Hepatic stellate cell (primary cell): ENCODE data around the gene M1AP.

Experiments
- DNase-seq: peaks from one replicate; pipeline ENCODE4 v3.0.0; 2011; ENCODE audit warnings: low spot score

Gene M1AP, protein sequence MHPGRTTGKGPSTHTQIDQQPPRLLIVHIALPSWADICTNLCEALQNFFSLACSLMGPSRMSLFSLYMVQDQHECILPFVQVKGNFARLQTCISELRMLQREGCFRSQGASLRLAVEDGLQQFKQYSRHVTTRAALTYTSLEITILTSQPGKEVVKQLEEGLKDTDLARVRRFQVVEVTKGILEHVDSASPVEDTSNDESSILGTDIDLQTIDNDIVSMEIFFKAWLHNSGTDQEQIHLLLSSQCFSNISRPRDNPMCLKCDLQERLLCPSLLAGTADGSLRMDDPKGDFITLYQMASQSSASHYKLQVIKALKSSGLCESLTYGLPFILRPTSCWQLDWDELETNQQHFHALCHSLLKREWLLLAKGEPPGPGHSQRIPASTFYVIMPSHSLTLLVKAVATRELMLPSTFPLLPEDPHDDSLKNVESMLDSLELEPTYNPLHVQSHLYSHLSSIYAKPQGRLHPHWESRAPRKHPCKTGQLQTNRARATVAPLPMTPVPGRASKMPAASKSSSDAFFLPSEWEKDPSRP

DNA sequence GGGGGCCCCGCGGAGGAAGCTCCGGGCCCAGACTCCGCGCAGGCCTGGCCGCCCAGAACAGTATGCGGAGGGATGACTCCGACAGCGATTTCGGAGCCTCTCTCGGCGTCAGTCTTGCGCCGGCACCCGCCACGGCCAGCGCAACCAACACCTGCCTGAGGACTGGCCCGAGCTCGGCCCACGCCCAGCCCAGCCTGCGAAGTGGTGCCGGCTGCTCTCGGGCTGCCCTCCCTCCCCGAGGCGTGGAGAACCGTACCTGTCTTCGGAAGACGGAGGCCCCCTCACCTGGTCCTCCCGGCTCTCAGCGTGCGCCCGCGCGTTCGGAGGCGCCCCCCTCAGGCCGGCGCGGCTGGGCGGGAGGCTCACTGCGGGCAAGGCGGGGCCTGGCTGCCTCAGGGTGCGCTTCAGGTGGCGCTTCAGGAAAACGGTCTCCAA lies at the start of gene M1AP:
M1AP (minus strand) TSS at position 322 of the 435 bp plus-strand sequence. CDS start 8,055 bp downstream, outside the sequence.
- DNase-seq = no peak

DNA sequence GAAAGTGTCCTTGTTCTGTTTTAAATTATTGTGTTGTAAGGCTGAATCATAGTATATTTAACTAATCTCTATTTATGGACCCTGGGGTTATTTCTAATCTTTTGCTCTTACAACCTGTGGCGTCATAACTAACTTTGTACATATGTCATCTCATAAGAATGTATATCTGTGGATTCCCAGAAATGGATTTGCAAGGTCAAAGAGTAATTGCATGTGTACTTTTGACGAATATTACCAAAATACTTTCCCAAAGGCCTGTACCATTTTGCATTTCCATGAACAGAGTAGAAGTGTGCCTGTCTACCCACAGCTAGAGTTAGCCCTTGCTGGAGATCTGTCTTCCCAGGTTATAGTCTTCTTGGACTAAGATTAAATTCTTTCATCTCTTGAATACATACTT lies 48.7 kb upstream of the M1AP start:
- DNase-seq = peak; percentile 30

DNA sequence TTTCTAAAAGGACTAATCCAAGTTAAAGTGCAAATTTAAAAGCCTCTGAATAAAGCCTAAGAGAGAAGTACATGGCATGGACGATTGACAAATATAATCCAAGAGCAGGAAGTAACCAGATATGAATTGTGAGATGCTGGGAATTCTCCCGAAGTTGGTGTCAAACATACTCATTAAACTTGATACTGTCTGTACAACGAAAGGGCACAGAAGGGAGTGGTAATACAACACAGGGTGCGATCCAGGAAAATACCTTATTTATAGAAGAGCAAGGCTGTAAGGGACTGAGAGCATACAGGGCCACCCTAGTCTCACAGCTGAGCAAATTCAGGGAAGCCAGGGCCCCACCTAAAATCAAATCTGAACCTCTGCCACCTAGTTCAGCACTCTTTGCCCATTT lies 47.5 kb upstream of the M1AP start:
- DNase-seq = no peak

DNA sequence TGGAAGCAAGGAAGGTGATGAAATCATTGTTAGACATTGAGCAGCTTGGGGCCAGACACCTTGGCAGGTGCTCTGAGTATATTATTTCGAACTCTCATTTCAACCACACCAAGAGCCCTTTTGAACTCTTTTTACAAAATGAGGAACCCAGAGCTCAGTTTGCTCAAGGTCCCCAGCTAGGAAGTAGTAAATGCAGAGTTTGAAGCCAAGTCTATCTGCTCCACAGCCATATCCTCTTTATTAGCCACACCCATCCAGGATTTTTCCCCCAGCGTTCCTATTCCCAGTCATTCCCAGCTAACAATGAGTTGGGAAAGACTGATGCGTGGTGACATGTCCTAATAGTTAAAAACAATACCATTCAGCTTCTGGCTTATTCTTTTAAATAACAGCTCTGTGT lies 46.2 kb upstream of the M1AP start:
- DNase-seq = no peak

DNA sequence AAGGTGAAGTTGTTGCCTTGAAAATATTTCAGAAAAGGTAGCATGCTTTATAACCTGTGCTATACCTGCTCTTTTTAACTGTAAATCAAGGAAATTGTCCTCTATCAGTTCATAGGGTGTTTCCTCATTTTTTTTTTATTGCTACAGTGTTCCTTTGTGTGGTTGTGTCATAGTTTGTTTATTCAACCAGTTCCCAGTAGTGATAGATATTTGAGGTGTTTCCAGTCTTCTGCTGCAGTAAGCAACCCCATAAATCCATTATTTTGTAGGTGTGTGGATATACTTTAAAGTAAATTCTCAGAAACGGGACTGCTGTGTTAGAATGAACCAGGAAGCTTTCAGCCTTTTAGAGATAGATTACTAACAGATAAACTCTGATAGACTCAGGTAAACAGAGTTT lies 45.5 kb upstream of the M1AP start:
- DNase-seq = no peak

DNA sequence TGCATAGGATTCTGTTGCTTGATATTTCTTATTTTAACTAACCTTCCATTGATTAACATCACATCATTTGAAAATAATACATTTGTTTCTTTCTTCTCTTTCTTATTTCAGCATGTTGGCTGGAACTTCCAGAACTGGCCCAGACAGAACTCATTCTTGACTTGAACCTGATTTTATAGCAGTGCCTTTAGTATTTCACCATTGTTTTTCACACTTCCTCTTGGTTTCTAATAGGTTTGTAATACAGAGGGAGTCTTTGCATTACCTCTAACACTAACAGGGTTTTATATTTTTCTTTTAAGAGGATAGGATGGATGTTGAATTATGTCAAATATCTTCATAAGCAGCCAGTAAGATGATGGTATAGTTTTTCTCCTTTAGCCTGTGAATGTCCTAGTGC lies 45.1 kb upstream of the M1AP start:
- no peak for DNase-seq

DNA sequence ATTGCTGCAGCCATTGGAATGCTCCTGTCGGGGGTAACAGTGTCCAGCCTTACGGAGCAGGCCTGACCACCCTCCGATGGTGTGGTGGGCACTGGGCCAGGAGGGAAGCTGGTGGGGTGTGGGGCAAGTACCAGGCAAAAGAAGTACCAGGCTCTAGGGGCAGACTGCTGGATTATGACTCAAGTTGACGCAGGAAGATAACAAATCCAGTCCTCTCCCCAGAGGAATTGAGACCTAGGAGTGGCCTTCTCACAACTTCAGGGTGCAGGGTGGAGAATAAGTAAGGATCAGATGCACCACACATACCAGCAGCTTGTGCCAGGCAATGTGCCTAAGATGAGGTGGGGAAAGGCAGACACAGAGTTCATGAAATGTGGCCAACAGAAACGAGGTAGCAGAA lies 43.8 kb upstream of the M1AP start:
- DNase-seq = no peak

DNA sequence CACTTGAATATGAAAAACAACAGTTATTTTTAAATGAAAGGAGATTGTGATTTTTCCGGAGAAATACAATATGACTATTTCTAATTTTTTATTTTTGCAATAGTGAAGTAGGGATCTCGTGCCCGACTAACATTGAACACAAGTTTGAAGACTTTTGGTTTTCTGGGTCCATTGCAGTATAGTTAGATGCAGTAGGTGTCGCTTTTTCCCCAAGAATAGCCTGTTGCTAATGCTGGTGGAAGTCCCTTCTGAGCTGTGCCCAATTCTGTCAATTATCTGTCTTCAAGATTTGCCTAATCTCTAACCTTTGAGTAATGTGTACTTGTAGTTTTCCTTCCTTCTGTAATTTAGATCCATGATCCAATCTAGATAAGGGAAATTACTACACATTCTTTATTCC lies 42.4 kb upstream of the M1AP start:
- DNase-seq = peak; percentile 69

DNA sequence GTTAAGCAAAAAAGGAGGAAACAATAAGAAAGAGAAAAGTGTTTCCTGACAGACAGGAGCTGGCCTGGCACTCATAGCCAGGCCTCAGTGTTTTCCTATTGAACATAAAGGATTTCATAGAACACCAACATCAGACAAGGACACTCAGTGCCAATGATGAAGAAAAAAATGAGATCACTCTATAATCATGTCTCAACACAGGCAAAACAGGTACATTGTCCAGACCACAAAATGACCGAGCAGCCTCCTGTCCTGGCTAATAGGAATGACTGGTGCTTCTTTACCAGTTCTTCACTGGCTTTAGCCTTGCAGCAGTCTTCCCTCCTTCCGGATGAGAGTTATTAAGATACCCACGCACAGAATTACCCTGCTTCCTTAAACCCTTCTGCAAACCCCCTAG lies 41.5 kb upstream of the M1AP start:
- no peak for DNase-seq

DNA sequence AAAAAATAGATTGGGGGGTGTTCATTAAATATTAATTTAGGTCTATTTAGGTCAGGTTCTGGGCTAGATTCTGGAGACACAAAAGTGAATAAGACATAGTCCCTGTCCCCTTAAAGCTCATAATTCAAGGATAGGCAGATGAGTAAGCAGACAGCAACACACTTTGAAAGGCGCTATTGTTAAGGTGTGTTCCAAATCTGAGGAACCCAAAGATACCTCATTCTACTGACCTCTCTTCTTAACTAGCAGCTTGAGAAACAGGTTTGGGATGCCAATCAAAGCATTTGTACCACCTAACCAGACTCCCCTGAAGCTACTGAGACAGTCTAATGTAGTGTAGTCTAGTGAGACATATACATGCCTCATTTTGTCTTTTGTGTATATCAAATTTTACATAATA lies 40.8 kb upstream of the M1AP start:
- no peak for DNase-seq

DNA sequence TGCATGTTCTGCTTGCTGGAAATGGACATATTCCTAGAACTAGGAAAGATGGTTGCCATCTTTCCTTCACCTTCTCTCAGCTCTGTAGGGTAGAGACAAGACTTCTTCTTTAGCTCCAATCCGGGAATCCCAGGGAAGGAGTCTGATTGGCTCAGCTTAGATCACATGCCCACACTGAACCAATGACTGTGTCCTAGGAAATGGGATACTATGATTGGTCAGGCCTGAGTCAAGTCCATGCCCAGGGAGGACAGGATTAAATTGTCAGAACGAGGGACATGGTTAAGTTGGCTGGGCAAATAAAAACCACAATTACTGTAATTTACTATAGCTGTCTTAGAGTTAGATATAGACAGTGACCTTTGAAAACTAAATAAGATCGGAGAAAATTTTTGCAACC lies 37.3 kb upstream of the M1AP start:
- no peak for DNase-seq

DNA sequence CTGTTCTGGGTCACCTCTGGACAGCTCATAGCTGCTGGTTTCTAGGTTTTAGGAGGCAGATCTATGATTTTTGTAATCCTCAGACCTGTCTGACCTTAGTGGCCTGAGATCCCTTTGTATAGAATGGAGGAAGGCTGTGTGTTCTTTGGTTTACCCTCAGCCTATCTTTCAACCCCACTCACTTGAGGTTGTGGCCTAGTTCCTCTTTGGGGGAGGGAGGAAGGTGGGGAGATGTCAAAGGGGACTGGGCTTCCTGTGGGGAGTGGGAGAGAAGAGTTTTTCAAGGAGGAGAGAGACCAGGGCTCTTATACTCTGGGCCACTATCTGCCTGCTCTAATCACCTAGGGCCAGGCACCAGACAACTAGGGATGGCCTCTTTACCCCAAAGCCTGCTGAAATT lies 34.4 kb upstream of the M1AP start:
- no peak for DNase-seq

DNA sequence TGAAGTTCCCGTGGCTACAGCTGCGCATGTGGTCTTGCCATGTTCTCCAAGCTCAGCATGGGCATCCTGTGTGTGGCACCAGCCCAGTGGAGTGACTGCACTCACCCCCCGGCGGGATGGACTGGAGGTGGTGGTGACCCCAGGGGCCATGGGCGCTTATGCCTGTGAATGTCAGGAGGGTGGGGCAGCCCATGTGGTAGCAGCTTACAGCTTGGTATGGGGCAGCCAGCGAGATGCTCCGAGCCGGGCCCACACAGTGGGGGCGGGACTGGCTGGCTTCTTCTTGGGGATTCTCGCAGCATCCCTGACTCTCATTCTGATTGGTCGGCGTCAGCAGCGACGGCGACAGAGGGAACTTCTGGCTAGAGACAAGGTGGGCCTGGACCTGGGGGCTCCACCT lies 31.5 kb upstream of the M1AP start:
- DNase-seq = no peak

DNA sequence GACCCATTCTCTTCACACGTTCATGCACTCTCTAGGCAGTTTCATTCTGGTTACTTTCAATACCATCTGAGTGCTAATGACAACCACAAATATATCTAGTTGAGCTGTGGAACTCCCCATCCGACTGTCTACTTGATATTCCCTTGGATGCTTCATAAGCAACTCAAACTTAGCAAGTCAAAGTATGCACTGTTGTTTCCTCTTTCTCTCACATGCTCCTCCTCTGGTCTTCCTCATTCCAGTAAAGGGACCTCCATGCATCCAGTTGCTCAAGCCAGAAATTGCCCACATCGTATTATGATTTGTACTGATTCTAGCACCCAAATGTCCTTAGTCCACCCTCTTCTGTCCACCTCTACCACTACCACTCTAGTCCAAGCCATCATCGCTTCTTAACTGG lies 28.2 kb upstream of the M1AP start:
- no peak for DNase-seq

DNA sequence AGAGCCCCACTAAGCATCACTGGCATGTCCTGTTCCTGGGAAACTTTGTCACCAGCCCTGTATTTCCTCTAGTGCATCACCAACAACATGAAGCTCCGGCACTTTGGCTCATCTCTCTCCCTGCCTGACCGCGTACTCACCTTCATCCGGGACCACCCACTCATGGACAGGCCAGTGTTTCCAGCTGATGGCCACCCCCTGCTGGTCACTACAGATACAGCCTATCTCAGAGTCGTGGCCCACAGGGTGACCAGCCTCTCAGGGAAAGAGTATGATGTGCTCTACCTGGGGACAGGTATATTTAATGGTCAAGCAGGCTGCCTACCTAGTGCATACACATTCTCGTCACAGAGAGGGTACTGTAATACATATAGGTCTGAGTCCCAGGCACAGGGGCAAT lies 27.0 kb upstream of the M1AP start:
- no peak for DNase-seq

DNA sequence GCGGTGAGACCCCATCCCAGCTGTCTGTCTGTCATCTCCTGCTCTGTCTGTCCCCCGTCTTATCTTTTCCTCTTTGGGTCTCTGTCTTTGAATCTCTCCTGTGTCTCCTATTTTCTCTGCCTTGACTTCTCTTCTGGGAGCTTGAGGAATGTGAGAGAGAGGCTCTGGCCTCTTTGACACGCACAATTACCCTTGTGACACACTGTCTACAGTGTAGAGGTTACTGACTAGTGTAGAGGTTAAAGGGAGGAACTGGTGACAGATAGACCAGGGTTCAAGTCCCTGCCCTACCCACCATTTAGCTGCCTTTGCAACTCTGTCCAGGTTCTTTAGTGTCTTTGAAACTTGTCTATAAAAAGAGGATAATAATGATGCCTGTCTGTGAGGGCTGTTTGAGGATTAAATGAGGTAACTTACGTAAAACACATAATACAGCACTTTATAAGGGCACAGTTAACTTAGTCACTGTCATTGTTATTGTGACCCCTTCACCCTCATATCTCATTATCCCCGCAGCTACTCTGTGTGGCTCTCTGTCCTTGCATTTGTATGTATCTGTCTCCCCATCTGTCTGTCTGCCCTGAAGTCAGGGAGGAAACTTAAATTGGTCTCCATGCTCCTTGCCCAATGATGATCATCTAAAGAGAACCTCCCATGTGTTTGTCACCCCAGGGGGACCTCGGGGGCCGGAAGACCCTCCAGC lies 25.8 kb upstream of the M1AP start:
- no peak for DNase-seq

DNA sequence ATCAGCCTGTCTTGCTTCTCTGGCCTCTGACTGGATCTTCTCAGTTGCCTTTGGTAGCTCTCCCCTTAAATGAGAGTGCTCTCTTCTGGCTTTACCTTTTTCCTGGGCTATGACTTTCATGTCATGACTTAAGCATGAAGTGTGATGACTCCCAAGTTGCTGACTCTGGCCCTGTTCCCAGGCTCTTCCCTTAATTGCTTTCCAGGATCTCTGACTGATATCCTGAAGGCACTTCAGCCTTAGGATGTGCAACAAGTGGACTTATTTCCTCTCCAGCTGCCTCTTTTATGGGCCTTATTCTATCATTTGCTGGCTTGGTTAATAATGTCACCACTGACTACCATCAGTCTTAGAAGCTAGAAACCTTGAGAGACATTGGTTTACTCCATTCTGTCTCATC lies 23.3 kb upstream of the M1AP start:
- DNase-seq = peak; percentile 17

DNA sequence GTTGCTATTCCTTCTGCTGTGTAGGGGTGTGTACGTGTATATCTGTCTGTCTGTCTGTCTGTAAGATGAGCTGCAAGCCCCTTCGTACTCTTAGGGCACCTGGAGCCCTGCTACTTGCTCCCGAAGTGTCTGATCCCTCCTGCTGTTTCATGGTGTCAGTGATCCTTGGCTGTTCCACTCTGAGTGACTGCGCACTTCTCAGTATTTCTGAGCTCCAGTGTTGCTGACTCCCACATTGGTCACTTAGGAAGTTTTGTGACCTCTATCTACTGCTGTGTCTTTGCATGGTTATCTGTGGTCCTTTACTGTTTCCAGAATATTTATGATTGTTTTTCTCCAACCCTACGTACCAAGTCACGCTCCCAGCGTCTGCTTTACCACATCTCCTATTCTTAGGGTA lies 22.1 kb upstream of the M1AP start:
- no peak for DNase-seq

DNA sequence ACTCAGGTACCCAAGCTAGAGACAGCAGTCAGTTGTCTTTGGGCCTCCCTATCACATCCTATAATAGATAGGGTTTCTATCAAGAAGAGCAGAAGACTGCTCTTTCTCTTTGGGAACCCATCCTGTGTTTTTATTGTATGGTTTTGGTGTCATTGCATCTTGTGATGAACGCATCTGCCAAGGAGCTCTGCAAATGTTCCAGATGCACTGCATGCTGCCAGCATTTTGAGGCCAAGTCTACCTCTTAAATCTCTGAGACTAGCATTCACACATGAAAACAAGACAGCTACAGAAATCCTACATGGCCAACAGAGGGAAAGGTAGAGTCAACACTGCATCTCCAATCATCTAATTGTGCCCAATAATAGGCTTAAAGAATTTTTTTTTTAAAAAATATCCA lies 20.0 kb upstream of the M1AP start:
- no peak for DNase-seq

DNA sequence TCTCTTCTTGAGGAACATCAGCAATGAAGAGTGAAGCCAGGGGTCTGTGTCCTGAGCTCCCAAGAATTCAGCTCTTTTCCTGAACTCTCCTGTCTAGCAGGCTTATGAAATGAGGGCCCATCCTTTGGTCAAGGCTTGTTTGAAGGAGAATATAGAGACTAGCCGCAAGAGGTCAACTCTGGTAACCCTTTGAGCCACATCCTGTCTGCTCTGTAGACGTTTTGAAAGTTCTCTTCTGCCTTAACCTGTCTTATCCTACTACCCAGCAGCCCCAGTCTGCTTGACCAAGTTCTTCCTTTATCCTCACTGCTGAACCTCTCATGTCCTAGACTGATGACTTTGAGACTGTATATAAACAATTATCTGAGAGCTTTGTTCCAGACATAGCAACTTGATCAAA lies 11.3 kb upstream of the M1AP start:
- peak; percentile 8 for DNase-seq

DNA sequence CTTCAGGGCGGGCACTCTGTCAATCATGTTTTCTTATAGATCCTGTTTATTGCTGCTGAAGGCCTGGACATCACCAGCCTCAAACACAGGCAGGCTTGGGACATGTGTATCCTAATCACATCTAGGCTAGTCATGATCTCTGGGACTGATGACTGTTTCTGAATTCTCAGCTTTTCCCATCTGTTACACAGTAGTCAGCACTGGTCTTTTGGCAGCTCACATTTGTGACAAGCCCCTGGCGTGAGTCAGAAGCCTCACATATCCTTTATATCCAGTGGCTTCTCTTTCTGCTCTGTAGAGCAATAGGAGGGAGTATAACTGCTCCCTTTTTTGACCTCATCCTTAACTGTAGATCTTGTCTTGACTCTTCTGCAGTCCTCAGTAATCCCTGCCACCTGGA lies 10.4 kb upstream of the M1AP start:
- peak; percentile 58 for DNase-seq

DNA sequence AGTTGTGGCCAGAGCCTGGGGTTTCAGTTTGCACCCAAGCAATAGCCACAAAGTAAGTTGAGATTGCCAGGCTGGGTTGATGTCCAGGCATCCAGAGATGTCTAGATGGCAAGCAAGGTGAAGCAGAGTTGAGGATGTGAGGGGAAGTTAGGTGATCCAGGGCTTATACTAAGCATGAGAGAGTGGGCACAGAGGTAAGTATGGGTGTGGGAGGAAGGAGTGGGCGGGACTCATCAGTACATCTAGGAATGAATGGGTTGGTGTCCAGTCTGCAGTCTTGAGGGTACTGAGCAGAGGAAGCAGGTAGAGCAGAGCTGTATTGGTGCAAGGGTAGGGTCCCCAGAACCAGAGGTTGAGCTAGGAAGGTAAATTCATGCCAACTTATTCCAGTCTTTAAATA lies 7.4 kb upstream of the M1AP start:
- DNase-seq = no peak
